Endodermal cell (in vitro differentiated cells): ENCODE data around the gene BMP8A. TPM values are rescaled to one million over a fixed set of nuclear protein-coding genes. Genes with fewer than 3 reads are reported as not detected.
"Not testable (repeated sequence)": the region's sequence is repeated elsewhere in the genome, so short reads cannot be mapped to it uniquely, and the experiment has no call there.

ENCODE experiments used
- DNase-seq: peaks from one replicate; pipeline ENCODE4 v3.0.0-alpha.2; 2017
- H3K27ac ChIP-seq: 2 replicates; pipeline ENCODE4 v1.5.1; 2013; ENCODE audit warnings: mild to moderate bottlenecking, low read depth, low read length, moderate library complexity
- H3K27me3 ChIP-seq: 2 replicates; pipeline ENCODE4 v1.6.1; 2013; ENCODE audit warnings: mild to moderate bottlenecking, low read length, moderate library complexity; ENCODE audit not compliant: insufficient read depth, control insufficient read depth, poor library complexity, severe bottlenecking
- H3K36me3 ChIP-seq: 2 replicates; pipeline ENCODE4 v1.7.0; 2013; ENCODE audit warnings: mild to moderate bottlenecking, low read length, moderate library complexity; ENCODE audit not compliant: control insufficient read depth, insufficient read depth
- H3K4me1 ChIP-seq: one replicate; pipeline ENCODE4 v1.7.0; 2013; ENCODE audit warnings: low read length; ENCODE audit not compliant: control insufficient read depth, insufficient read depth
- H3K4me3 ChIP-seq: 2 replicates; pipeline ENCODE4 v1.5.1; 2013; ENCODE audit warnings: mild to moderate bottlenecking, low read length, moderate library complexity
- H3K9ac ChIP-seq: 2 replicates; pipeline ENCODE4 v1.6.1; 2013; ENCODE audit warnings: mild to moderate bottlenecking, low read length, moderate library complexity; ENCODE audit not compliant: poor library complexity, severe bottlenecking; ENCODE audit errors: extremely low read depth
- H3K9me3 ChIP-seq: 2 replicates; pipeline ENCODE4 v1.6.1; 2013; ENCODE audit warnings: mild to moderate bottlenecking, low read length, moderate library complexity; ENCODE audit not compliant: control insufficient read depth
- H3K27ac Mint-ChIP-seq: 2 replicates; pipeline ENCODE4 v1.8.0; 2020; ENCODE audit warnings: mixed read lengths
- H3K27me3 Mint-ChIP-seq: 2 replicates; pipeline ENCODE4 v1.8.0; 2021; ENCODE audit warnings: mild to moderate bottlenecking, mixed read lengths; ENCODE audit not compliant: insufficient read depth
- H3K36me3 Mint-ChIP-seq: 2 replicates; pipeline ENCODE4 v1.8.0; 2020; ENCODE audit warnings: low read depth, mixed read lengths
- H3K4me1 Mint-ChIP-seq: 2 replicates; pipeline ENCODE4 v1.8.0; 2020; ENCODE audit warnings: mixed read lengths
- H3K4me3 Mint-ChIP-seq: 2 replicates; pipeline ENCODE4 v1.8.0; 2020; ENCODE audit warnings: mild to moderate bottlenecking, moderate library complexity, mixed read lengths
- H3K9me3 Mint-ChIP-seq: 2 replicates; pipeline ENCODE4 v1.8.0; 2020; ENCODE audit warnings: mild to moderate bottlenecking, mixed read lengths
- CTCF ChIP-seq: fragments of 200-600 bp; sonication (generic); conservative IDR thresholded peaks from 2 replicates; pipeline ENCODE4 v1.5.0; 2021; ENCODE audit warnings: antibody characterized with exemption, mild to moderate bottlenecking
- WGBS, 2 experiments: methylation state at CpG; one replicate each; pipeline versions ENCODE4 v1.1.5 to v1.1.7; 2013; ENCODE audit warnings: missing lambda C conversion rate in 2 of 2, mixed read lengths in 1 of 2; ENCODE audit not compliant: insufficient coverage in 1 of 2, insufficient read length in 1 of 2; 5-methylcytosine and 5-hydroxymethylcytosine counted together
- total RNA-seq, 2 donors: library from RNA; stranded (reverse); fragmentation: NEBNext Ultra II Directional in 1 of 2; extraction: Animal tissue kit (Norgen Biotek cat#: 25700) in 1 of 2; gene quantifications; 2 replicates in 1 of 2; 3 replicates in 1 of 2; pipeline ENCODE4 v1.2.1, GENCODE V29; 2021

The BMP8A gene
- total RNA-seq, 2 donors from 2014 or later, result 0.66 to 0.75 TPM

- peaks cover 55% of the 10 kb centered on the region for H3K27me3 ChIP-seq
- not testable (repeated sequence) for H3K4me1 Mint-ChIP-seq, H3K4me3 ChIP-seq, H3K9me3 Mint-ChIP-seq, H3K4me1 ChIP-seq, H3K27ac Mint-ChIP-seq, H3K36me3 Mint-ChIP-seq, H3K9me3 ChIP-seq, H3K9ac ChIP-seq, H3K27ac ChIP-seq, H3K4me3 Mint-ChIP-seq, DNase-seq, H3K36me3 ChIP-seq
- H3K27me3 Mint-ChIP-seq, result peaks cover 62% of the 10 kb centered on the region
- WGBS, 2 experiments, result 92 to 98% methylated on average over 5 to 13 of the region's 13 CpGs
These were observed 1.8 kb downstream of the BMP8A start for GRCh38 chr1:39493043-39493810.

GRCh38 chr1:39494671-39495410 is 3.4 kb downstream of the BMP8A start:
- no peaks in the 10 kb centered on the region for H3K9me3 Mint-ChIP-seq
- WGBS, 2 experiments, result 91 to 93% methylated on average over 8 to 12 of the region's 14 CpGs
- Histone ChIP-seq H3K4me3 (no peak overlapping the region), H3K36me3 (no peaks in the 10 kb centered on the region), H3K9ac (no peak overlapping the region), H3K27me3 (peaks cover 47% of the 10 kb centered on the region), H3K4me1 (no peaks in the 10 kb centered on the region), H3K27ac (no peak overlapping the region), H3K9me3 (no peaks in the 10 kb centered on the region)
- H3K36me3 Mint-ChIP-seq, result no peaks in the 10 kb centered on the region
- no peak overlapping the region for H3K4me3 Mint-ChIP-seq
- no peak for TF ChIP-seq CTCF
- H3K27ac Mint-ChIP-seq, result no peak overlapping the region
- H3K27me3 Mint-ChIP-seq, result peaks cover 58% of the 10 kb centered on the region
- peaks cover 3% of the 10 kb centered on the region for H3K4me1 Mint-ChIP-seq
- DNase-seq, result no peak

- not testable (repeated sequence) for H3K9ac ChIP-seq, H3K4me3 ChIP-seq, H3K36me3 Mint-ChIP-seq, H3K36me3 ChIP-seq, H3K27ac ChIP-seq, H3K4me1 Mint-ChIP-seq, DNase-seq, H3K4me3 Mint-ChIP-seq, H3K4me1 ChIP-seq, H3K27ac Mint-ChIP-seq, H3K9me3 Mint-ChIP-seq, H3K9me3 ChIP-seq
- H3K27me3 Mint-ChIP-seq, result peaks cover 57% of the 10 kb centered on the region
- H3K27me3 ChIP-seq, result peaks cover 30% of the 10 kb centered on the region
- WGBS, 2 experiments, result 90% methylated on average over 5 of the region's 5 CpGs; no CpG with 5 or more reads in 1 of the 2 experiments
These were observed 5.1 kb downstream of the BMP8A start for GRCh38 chr1:39496520-39496919.

GRCh38 chr1:39497585-39497984 is 6.1 kb downstream of the BMP8A start:
- Histone ChIP-seq H3K27me3 (peaks cover 21% of the 10 kb centered on the region), H3K36me3 (no peaks in the 10 kb centered on the region), H3K4me3 (no peak overlapping the region), H3K9me3 (no peaks in the 10 kb centered on the region), H3K4me1 (no peaks in the 10 kb centered on the region), H3K9ac (no peak overlapping the region), H3K27ac (no peak overlapping the region)
- DNase-seq, result no peak
- Mint-ChIP-seq H3K4me3 (no peak overlapping the region), H3K36me3 (no peaks in the 10 kb centered on the region), H3K27me3 (peaks cover 51% of the 10 kb centered on the region), H3K4me1 (peaks cover 3% of the 10 kb centered on the region), H3K9me3 (peaks cover 3% of the 10 kb centered on the region), H3K27ac (no peak overlapping the region)
- 59% methylated on average over 3 of the region's 5 CpGs; no CpG with 5 or more reads in 1 of the 2 experiments for WGBS, 2 experiments
- no peak for TF ChIP-seq CTCF

- H3K9me3 ChIP-seq, H3K27ac Mint-ChIP-seq, DNase-seq, H3K27ac ChIP-seq, H3K36me3 Mint-ChIP-seq, H3K4me3 ChIP-seq, H3K36me3 ChIP-seq, H3K9ac ChIP-seq, H3K9me3 Mint-ChIP-seq, H3K4me3 Mint-ChIP-seq, H3K4me1 Mint-ChIP-seq, H3K4me1 ChIP-seq: not testable (repeated sequence)
- WGBS, 2 experiments, result 91 to 100% methylated on average over 1 to 7 of the region's 9 CpGs
- H3K27me3 ChIP-seq, result peaks cover 15% of the 10 kb centered on the region
- peaks cover 44% of the 10 kb centered on the region for H3K27me3 Mint-ChIP-seq
These were observed 6.8 kb downstream of the BMP8A start for GRCh38 chr1:39498096-39498710.
